GM23338 (cell line): ENCODE data around the gene CYBC1. TPM values are rescaled to one million over a fixed set of nuclear protein-coding genes. Genes with fewer than 3 reads are reported as not detected.

ENCODE experiments used
- ATAC-seq: fragments of 200-7000 bp; cut with Tn5 transposase; 3 replicates; pipeline ENCODE4 v1.9.1; 2020
- DNase-seq: peaks from one replicate; pipeline ENCODE4 v3.0.0-alpha.2; 2015; ENCODE audit warnings: low spot score
- H2AFZ ChIP-seq: fragments of 200-600 bp; sonication (generic); 2 replicates; pipeline ENCODE4 v1.8.0; 2016; ENCODE audit warnings: antibody characterized with exemption, mild to moderate bottlenecking, moderate library complexity
- H3F3A ChIP-seq: fragments of 200-600 bp; sonication (generic); replicated peaks from 2 replicates; pipeline ENCODE4 v1.8.0; 2017; ENCODE audit warnings: antibody characterized with exemption, mixed run types, low read depth
- H3K27ac ChIP-seq: fragments of 200-600 bp; sonication (generic); 2 replicates; pipeline ENCODE4 v1.6.1; 2016; ENCODE audit warnings: low read depth
- H3K27me3 ChIP-seq: fragments of 200-600 bp; sonication (generic); 2 replicates; pipeline ENCODE4 v1.8.0; 2016; ENCODE audit warnings: mild to moderate bottlenecking, mixed run types, moderate library complexity; ENCODE audit not compliant: insufficient read depth
- H3K36me3 ChIP-seq: fragments of 200-600 bp; sonication (generic); 2 replicates; pipeline ENCODE4 v1.8.0; 2016; ENCODE audit warnings: mild to moderate bottlenecking; ENCODE audit not compliant: insufficient read depth
- H3K4me1 ChIP-seq: fragments of 200-600 bp; sonication (generic); 2 replicates; pipeline ENCODE4 v1.8.0; 2016; ENCODE audit warnings: mild to moderate bottlenecking, moderate library complexity; ENCODE audit not compliant: insufficient read depth
- H3K4me2 ChIP-seq: fragments of 200-600 bp; sonication (generic); 2 replicates; pipeline ENCODE4 v1.7.1; 2017; ENCODE audit warnings: mixed run types
- H3K4me3 ChIP-seq: fragments of 200-600 bp; sonication (generic); 2 replicates; pipeline ENCODE4 v1.6.1; 2016; ENCODE audit warnings: mixed run types
- H3K79me2 ChIP-seq: fragments of 200-600 bp; sonication (generic); replicated peaks from 2 replicates; pipeline ENCODE4 v1.8.0; 2017; ENCODE audit warnings: mild to moderate bottlenecking; ENCODE audit not compliant: insufficient read depth
- H3K9me2 ChIP-seq: fragments of 200-600 bp; sonication (generic); 2 replicates; pipeline ENCODE4 v1.8.0; 2017; ENCODE audit not compliant: insufficient read depth
- H4K20me1 ChIP-seq: fragments of 200-600 bp; sonication (generic); replicated peaks from 2 replicates; pipeline ENCODE4 v1.8.0; 2017; ENCODE audit warnings: mild to moderate bottlenecking; ENCODE audit not compliant: insufficient read depth
- H3K27ac Mint-ChIP-seq: 2 replicates; pipeline ENCODE4 v1.8.0; 2020; ENCODE audit warnings: inconsistent platforms, mild to moderate bottlenecking, moderate library complexity, mixed read lengths
- H3K27me3 Mint-ChIP-seq: 3 replicates; pipeline ENCODE4 v1.8.0; 2022; ENCODE audit warnings: low read depth, mild to moderate bottlenecking, moderate library complexity, mixed read lengths, inconsistent platforms; ENCODE audit not compliant: insufficient read depth, poor library complexity
- H3K36me3 Mint-ChIP-seq: 3 replicates; pipeline ENCODE4 v1.8.0; 2021; ENCODE audit warnings: low read depth, mild to moderate bottlenecking, inconsistent platforms, moderate library complexity, mixed read lengths
- H3K4me1 Mint-ChIP-seq: 3 replicates; pipeline ENCODE4 v1.8.0; 2020; ENCODE audit warnings: mild to moderate bottlenecking, inconsistent platforms, mixed read lengths
- H3K4me3 Mint-ChIP-seq: 3 replicates; pipeline ENCODE4 v1.8.0; 2021; ENCODE audit warnings: moderate library complexity, mild to moderate bottlenecking, inconsistent platforms, mixed read lengths
- H3K9me3 Mint-ChIP-seq: 3 replicates; pipeline ENCODE4 v1.8.0; 2020; ENCODE audit warnings: moderate library complexity, mild to moderate bottlenecking, inconsistent platforms, mixed read lengths
- CREB1 ChIP-seq: fragments of 250-450 bp; sonication (Bioruptor Pico); IDR thresholded peaks from 2 replicates; pipeline ENCODE4 v1.5.0; 2020; ENCODE audit warnings: low read depth, mild to moderate bottlenecking, moderate library complexity
- CTCF ChIP-seq, 2 experiments: fragments of 200-600 bp in 1 of 2; sonication (generic) in 1 of 2; conservative IDR thresholded peaks; 2 replicates each; pipeline versions ENCODE4 v1.5.1 to v1.6.1; 2016 to 2017; ENCODE audit warnings: antibody characterized with exemption in 2 of 2, low read depth in 2 of 2, mild to moderate bottlenecking in 2 of 2, moderate library complexity in 1 of 2
- ETS1 ChIP-seq: IDR thresholded peaks from 2 replicates; pipeline ENCODE4 v1.6.1; 2016; ENCODE audit warnings: antibody characterized with exemption
- NANOG ChIP-seq: IDR thresholded peaks from 2 replicates; pipeline ENCODE4 v1.6.1; 2016; ENCODE audit warnings: antibody characterized with exemption, borderline replicate concordance
- polyA plus RNA-seq: library from polyadenylated mRNA; unstranded; fragments of >200 nt; fragmentation: Nextera tagmentation; extraction: Ambion mirVana; gene quantifications from 2 replicates; pipeline ENCODE4 v1.2.1, GENCODE V29; 2016
- total RNA-seq: library from RNA; depleted of rRNA; stranded (reverse); fragments of >200 nt; shearing (Covaris generic); gene quantifications from 2 replicates; pipeline ENCODE4 v1.2.3, GENCODE V29; 2014

CYBC1 gene
- total and polyA plus RNA-seq, 2 experiments from 2014 or later: 24.7 to 72.4 TPM

- Mint-ChIP-seq H3K9me3 (peaks cover 6% of the 10 kb centered on the region; the same call in 2 of the 3 replicates), H3K27me3 (peaks cover 39% of the 10 kb centered on the region), H3K36me3 (peaks cover 13% of the 10 kb centered on the region; the same call in 2 of the 3 replicates), H3K27ac (no peak overlapping the region), H3K4me3 (peak overlapping the region; percentile 79; the same call in 1 of the 3 replicates), H3K4me1 (peaks cover 8% of the 10 kb centered on the region; the same call in 2 of the 3 replicates)
- no peak for TF ChIP-seq NANOG
- no peak for TF ChIP-seq CTCF (conservative IDR thresholded peaks at IDR 0.05; ENCODE audit: low read depth in 2 of 2)
- no peaks in the 10 kb centered on the region for H3K36me3 ChIP-seq
- H3K4me2 ChIP-seq: no peak overlapping the region
- H3K4me1 ChIP-seq: peaks cover 17% of the 10 kb centered on the region
- H3K27me3 ChIP-seq: peaks cover 18% of the 10 kb centered on the region
- H3K9me2 ChIP-seq: no peaks in the 10 kb centered on the region
- DNase-seq: no peak
- no peak overlapping the region; the same call in 1 of the 2 replicates for H2AFZ ChIP-seq
- no peak for ATAC-seq
- H3K4me3 ChIP-seq: no peak overlapping the region
- no peaks in the 10 kb centered on the region for H3K79me2 ChIP-seq
- H3F3A ChIP-seq: peaks cover 20% of the 10 kb centered on the region
- H4K20me1 ChIP-seq: no peaks in the 10 kb centered on the region
- no peak overlapping the region for H3K27ac ChIP-seq
Measured at GRCh38 chr17:82493226-82493781, 42.8 kb upstream of the CYBC1 start.

GRCh38 chr17:82492643-82493225 lies 42.2 kb upstream of the CYBC1 start:
- Mint-ChIP-seq H3K36me3 (peaks cover 13% of the 10 kb centered on the region; the same call in 2 of the 3 replicates), H3K27ac (no peak overlapping the region), H3K9me3 (peaks cover 6% of the 10 kb centered on the region; the same call in 2 of the 3 replicates), H3K4me3 (no peak overlapping the region), H3K4me1 (peaks cover 5% of the 10 kb centered on the region; the same call in 2 of the 3 replicates), H3K27me3 (peaks cover 33% of the 10 kb centered on the region)
- Histone ChIP-seq H3K27me3 (peaks cover 13% of the 10 kb centered on the region), H3K4me1 (peaks cover 17% of the 10 kb centered on the region), H3K36me3 (no peaks in the 10 kb centered on the region), H3K79me2 (no peaks in the 10 kb centered on the region), H3K27ac (no peak overlapping the region), H3K4me3 (no peak overlapping the region), H2AFZ (no peak overlapping the region), H3F3A (peaks cover 20% of the 10 kb centered on the region), H4K20me1 (no peaks in the 10 kb centered on the region), H3K4me2 (no peak overlapping the region), H3K9me2 (no peaks in the 10 kb centered on the region)
- TF ChIP-seq ETS1: no peak
- DNase-seq (no peak), ATAC-seq (no peak)

- Histone ChIP-seq H3K4me2 (no peak overlapping the region), H2AFZ (no peak overlapping the region), H3K79me2 (no peaks in the 10 kb centered on the region), H3K27ac (no peak overlapping the region), H3F3A (peaks cover 20% of the 10 kb centered on the region; the same call in 1 of the 2 replicates), H3K27me3 (peaks cover 7% of the 10 kb centered on the region), H3K36me3 (no peaks in the 10 kb centered on the region), H3K4me1 (peaks cover 17% of the 10 kb centered on the region), H3K9me2 (no peaks in the 10 kb centered on the region), H3K4me3 (no peak overlapping the region), H4K20me1 (no peaks in the 10 kb centered on the region)
- peaks cover 5% of the 10 kb centered on the region; the same call in 2 of the 3 replicates for H3K4me1 Mint-ChIP-seq
- H3K27ac Mint-ChIP-seq: no peak overlapping the region
- peaks cover 6% of the 10 kb centered on the region; the same call in 2 of the 3 replicates for H3K9me3 Mint-ChIP-seq
- peaks cover 29% of the 10 kb centered on the region for H3K27me3 Mint-ChIP-seq
- DNase-seq: no peak
- no peak for ATAC-seq
- peaks cover 17% of the 10 kb centered on the region for H3K36me3 Mint-ChIP-seq
- no peak overlapping the region for H3K4me3 Mint-ChIP-seq
- TF ChIP-seq CREB1: no peak
Measured at GRCh38 chr17:82491533-82491932, 41.0 kb upstream of the CYBC1 start.
